ENCODE measurements around the gene SYNE4. TPM values are rescaled to one million over a fixed set of nuclear protein-coding genes. Genes with fewer than 3 reads are reported as not detected.
A peak's percentile ranks its signal among the peaks of the same experiment; 100 is the strongest.

Gene SYNE4
- total and polyA plus RNA-seq, 2 donors: 3.1 to 5.8 TPM

GRCh38 chr19:36028313-36029041, 19.9 kb upstream of the SYNE4 start:
- H3K27me3 ChIP-seq (ENCODE audit: control insufficient read depth in 2 of 2, insufficient read depth in 1 of 2, low read length in 1 of 2): no peaks in the 10 kb centered on the region
- H3K9me3 ChIP-seq (ENCODE audit: control insufficient read depth in 2 of 2, insufficient read depth in 1 of 2, low read length in 1 of 2): no peaks in the 10 kb centered on the region
- WGBS: 95% methylated on average over 10 of the region's 10 CpGs
- no peak overlapping the region for H3K4me3 ChIP-seq (ENCODE audit: low read length in 2 of 2)
- no peak overlapping the region for H3K27ac ChIP-seq (ENCODE audit: low read depth in 1 of 2, low read length in 1 of 2)
- peaks cover 7 to 12% of the 10 kb centered on the region in 2 donors for H3K4me1 ChIP-seq (ENCODE audit: control insufficient read depth in 2 of 2, insufficient read depth in 2 of 2, low read length in 2 of 2)
- DNase-seq (ENCODE audit: low read depth in 6 of 9, low spot score in 9 of 9): no peak
- peaks cover 7 to 30% of the 10 kb centered on the region in 2 donors for H3K36me3 ChIP-seq (ENCODE audit: control insufficient read depth in 2 of 2, insufficient read depth in 2 of 2, low read length in 1 of 2)

GRCh38 chr19:36027696-36028095, 19.1 kb upstream of the SYNE4 start:
- Histone ChIP-seq H3K4me1 (ENCODE audit: control insufficient read depth in 2 of 2, insufficient read depth in 2 of 2, low read length in 2 of 2) (peaks cover 4 to 6% of the 10 kb centered on the region in 2 donors), H3K9me3 (ENCODE audit: control insufficient read depth in 2 of 2, insufficient read depth in 1 of 2, low read length in 1 of 2) (no peaks in the 10 kb centered on the region), H3K27ac (ENCODE audit: low read depth in 1 of 2, low read length in 1 of 2) (no peak overlapping the region), H3K36me3 (ENCODE audit: control insufficient read depth in 2 of 2, insufficient read depth in 2 of 2, low read length in 1 of 2) (peaks cover 10 to 34% of the 10 kb centered on the region in 2 donors), H3K27me3 (ENCODE audit: control insufficient read depth in 2 of 2, insufficient read depth in 1 of 2, low read length in 1 of 2) (no peaks in the 10 kb centered on the region), H3K4me3 (ENCODE audit: low read length in 2 of 2) (no peak overlapping the region)
- no peak for DNase-seq (ENCODE audit: low read depth in 6 of 9, low spot score in 9 of 9)
- 97% methylated on average over 6 of the region's 6 CpGs for WGBS

DNA sequence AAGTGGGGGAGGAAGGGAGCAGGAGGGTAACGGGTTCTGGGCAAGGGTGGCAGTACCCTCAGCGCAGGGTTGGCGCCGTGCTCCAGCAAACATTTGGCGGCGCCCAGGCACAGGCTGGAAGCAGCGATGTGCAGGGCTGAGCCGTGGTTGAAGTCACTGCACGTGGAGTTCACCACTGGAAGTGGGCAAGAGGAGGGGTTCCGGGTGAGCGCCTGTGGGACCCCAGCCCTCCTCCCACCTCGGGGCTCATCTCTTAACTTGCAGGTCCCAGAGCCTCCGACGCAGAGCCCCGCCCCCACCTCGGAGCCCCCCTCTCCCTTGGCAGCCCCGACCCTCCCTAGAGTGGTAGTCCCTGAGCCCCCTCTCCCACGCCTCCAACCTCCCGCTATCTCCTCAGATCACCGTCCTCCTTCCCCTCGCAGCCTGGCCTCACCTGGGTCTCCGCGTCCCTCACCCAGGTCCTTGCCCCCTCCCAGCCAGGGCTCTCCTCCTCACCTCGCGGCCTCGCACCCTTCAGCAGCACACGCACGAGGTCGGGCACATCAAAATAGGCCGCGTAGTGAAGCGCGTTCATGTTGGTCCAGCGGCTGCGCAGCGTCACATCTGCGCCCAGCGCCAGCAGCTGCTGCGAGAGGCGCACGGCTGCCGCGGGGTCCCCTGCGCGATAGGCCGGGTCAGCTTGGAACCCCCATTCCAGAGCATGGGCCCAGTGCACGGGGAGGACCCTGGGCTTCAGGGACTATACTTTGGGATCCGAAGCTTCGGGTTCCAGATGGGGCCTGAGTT, 17.7 kb upstream of the SYNE4 start:
- peaks cover 18 to 41% of the 10 kb centered on the region in 2 donors for H3K36me3 ChIP-seq (ENCODE audit: control insufficient read depth in 2 of 2, insufficient read depth in 2 of 2, low read length in 1 of 2)
- H3K4me1 ChIP-seq (ENCODE audit: control insufficient read depth in 2 of 2, insufficient read depth in 2 of 2, low read length in 2 of 2): no peaks in the 10 kb centered on the region
- H3K9me3 ChIP-seq (ENCODE audit: control insufficient read depth in 2 of 2, insufficient read depth in 1 of 2, low read length in 1 of 2): no peaks in the 10 kb centered on the region
- no peak overlapping the region for H3K4me3 ChIP-seq (ENCODE audit: low read length in 2 of 2)
- H3K27ac ChIP-seq (ENCODE audit: low read depth in 1 of 2, low read length in 1 of 2): no peak overlapping the region
- no peaks in the 10 kb centered on the region for H3K27me3 ChIP-seq (ENCODE audit: control insufficient read depth in 2 of 2, insufficient read depth in 1 of 2, low read length in 1 of 2)
- DNase-seq (ENCODE audit: low read depth in 6 of 9, low spot score in 9 of 9): no peak
- WGBS: 95% methylated on average over 49 of the region's 49 CpGs

DNA sequence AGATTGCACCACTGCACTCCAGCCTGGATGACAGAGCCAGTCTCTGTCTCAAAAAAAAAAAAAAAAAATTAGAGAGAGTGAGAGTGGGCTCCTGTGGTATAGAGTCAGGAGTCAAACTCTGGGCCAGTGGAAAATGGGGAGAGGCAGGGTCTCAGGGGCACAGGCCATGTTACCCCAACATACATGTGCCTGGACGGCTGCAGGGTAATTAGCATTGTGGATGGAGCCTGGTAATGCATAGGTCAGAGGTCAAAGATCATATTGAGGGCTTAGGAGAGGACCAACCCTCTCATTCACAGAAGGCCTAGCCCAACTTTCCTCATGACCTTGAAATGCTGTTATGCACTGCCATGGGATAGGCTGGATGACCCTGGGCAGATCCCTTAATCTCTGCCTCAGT, 16.9 kb upstream of the SYNE4 start:
- H3K27ac ChIP-seq (ENCODE audit: low read depth in 1 of 2, low read length in 1 of 2): no peak overlapping the region
- WGBS: 96% methylated on average over 1 of the region's 1 CpG
- H3K36me3 ChIP-seq (ENCODE audit: control insufficient read depth in 2 of 2, insufficient read depth in 2 of 2, low read length in 1 of 2): peaks cover 18 to 44% of the 10 kb centered on the region in 2 donors

DNA sequence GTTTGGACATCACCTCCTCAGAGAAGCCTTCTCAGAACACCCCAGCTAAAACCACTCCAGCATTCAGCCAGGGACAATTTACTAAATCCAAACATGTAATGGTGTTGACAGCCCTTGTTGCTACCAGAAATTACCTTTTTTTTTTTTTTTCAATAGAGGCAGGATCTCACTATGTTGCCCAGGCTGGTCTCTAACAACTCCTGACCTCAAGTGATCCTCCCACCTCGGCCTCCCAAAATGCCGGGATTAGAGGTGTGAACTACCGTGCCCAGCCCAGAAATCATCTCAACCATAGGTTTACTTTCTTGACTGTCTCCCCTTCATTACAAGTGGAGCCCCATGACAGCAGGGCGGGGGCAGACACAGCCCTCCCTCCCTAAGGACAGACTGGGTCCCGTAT, 14.8 kb upstream of the SYNE4 start:
- H3K36me3 ChIP-seq (ENCODE audit: control insufficient read depth in 2 of 2, insufficient read depth in 2 of 2, low read length in 1 of 2): peaks cover 23 to 47% of the 10 kb centered on the region in 2 donors
- no peak for DNase-seq (ENCODE audit: low read depth in 6 of 9, low spot score in 9 of 9)
- H3K9me3 ChIP-seq (ENCODE audit: control insufficient read depth in 2 of 2, insufficient read depth in 1 of 2, low read length in 1 of 2): no peaks in the 10 kb centered on the region
- H3K4me1 ChIP-seq (ENCODE audit: control insufficient read depth in 2 of 2, insufficient read depth in 2 of 2, low read length in 2 of 2): no peaks in the 10 kb centered on the region
- H3K27ac ChIP-seq (ENCODE audit: low read depth in 1 of 2, low read length in 1 of 2): no peak overlapping the region
- no peak overlapping the region for H3K4me3 ChIP-seq (ENCODE audit: low read length in 2 of 2)
- 98% methylated on average over 5 of the region's 5 CpGs for WGBS
- H3K27me3 ChIP-seq (ENCODE audit: control insufficient read depth in 2 of 2, insufficient read depth in 1 of 2, low read length in 1 of 2): no peaks in the 10 kb centered on the region

More for the DNA sequence above, 16.9 kb upstream of the SYNE4 start:
- H3K4me1 ChIP-seq (ENCODE audit: control insufficient read depth in 2 of 2, insufficient read depth in 2 of 2, low read length in 2 of 2): no peaks in the 10 kb centered on the region
- no peak for DNase-seq (ENCODE audit: low read depth in 6 of 9, low spot score in 9 of 9)
- no peaks in the 10 kb centered on the region for H3K9me3 ChIP-seq (ENCODE audit: control insufficient read depth in 2 of 2, insufficient read depth in 1 of 2, low read length in 1 of 2)
- H3K27me3 ChIP-seq (ENCODE audit: control insufficient read depth in 2 of 2, insufficient read depth in 1 of 2, low read length in 1 of 2): no peaks in the 10 kb centered on the region
- H3K4me3 ChIP-seq (ENCODE audit: low read length in 2 of 2): no peak overlapping the region

GRCh38 chr19:36019061-36019670, 10.6 kb upstream of the SYNE4 start:
- Histone ChIP-seq H3K9me3 (ENCODE audit: control insufficient read depth in 2 of 2, insufficient read depth in 1 of 2, low read length in 1 of 2) (no peaks in the 10 kb centered on the region), H3K4me1 (ENCODE audit: control insufficient read depth in 2 of 2, insufficient read depth in 2 of 2, low read length in 2 of 2) (peaks cover 4 to 9% of the 10 kb centered on the region in 2 donors), H3K36me3 (ENCODE audit: control insufficient read depth in 2 of 2, insufficient read depth in 2 of 2, low read length in 1 of 2) (peaks cover 27% of the 10 kb centered on the region in 2 donors), H3K27me3 (ENCODE audit: control insufficient read depth in 2 of 2, insufficient read depth in 1 of 2, low read length in 1 of 2) (no peaks in the 10 kb centered on the region), H3K4me3 (ENCODE audit: low read length in 2 of 2) (no peak overlapping the region), H3K27ac (ENCODE audit: low read depth in 1 of 2, low read length in 1 of 2) (no peak overlapping the region)
- 98% methylated on average over 22 of the region's 22 CpGs for WGBS
- no peak for DNase-seq (ENCODE audit: low read depth in 6 of 9, low spot score in 9 of 9)

DNA sequence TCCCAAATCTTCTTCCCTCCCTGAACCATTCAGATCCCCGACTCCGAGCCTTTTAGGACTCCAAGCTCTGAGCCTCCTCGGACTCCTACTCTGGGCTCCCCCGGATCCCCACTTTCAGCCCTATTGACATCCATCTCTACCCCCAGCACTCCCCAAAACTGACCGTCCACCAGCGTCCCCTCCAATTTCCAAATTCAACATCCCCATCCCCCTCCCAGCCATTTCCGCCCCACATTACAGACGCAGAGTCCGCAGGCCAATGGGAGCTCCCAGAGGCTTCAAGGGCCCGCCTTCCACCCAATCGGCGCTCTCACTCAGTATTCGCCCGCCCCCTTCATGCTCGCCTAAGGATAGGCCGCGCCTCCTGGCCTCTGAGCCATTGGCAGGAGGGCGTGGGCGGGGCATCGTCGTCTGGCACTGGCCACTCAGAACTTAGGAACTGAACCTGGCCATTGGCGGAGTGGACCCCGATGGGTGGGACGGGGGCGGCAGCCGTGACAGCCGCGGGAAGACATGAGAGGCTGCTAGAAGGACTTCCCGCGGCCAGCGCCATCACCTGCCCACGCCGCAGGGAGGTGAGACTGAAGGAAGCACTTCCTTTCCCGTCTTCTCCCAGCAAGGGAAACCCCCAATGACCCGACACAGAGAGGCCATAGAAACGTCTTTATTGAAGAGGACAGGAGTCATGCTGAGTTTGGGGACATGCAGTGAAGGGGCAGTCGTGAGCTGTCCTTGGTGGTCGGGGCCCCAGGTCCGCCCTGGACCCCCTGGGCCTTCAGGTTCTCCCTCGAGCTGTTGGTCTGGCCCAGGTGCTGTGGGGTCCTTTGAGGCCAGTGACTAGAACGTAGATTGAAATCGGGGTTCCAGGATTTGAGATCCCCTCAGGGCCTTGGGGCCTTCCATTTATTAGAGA, 5.7 kb upstream of the SYNE4 start, which contains the start of gene ALKBH6:
Gene ALKBH6 (minus strand): TSS at position 202 of the 913 bp plus-strand sequence. CDS start 816 bp downstream, outside the sequence.
- 3% methylated on average over 42 of the region's 42 CpGs for WGBS

DNA sequence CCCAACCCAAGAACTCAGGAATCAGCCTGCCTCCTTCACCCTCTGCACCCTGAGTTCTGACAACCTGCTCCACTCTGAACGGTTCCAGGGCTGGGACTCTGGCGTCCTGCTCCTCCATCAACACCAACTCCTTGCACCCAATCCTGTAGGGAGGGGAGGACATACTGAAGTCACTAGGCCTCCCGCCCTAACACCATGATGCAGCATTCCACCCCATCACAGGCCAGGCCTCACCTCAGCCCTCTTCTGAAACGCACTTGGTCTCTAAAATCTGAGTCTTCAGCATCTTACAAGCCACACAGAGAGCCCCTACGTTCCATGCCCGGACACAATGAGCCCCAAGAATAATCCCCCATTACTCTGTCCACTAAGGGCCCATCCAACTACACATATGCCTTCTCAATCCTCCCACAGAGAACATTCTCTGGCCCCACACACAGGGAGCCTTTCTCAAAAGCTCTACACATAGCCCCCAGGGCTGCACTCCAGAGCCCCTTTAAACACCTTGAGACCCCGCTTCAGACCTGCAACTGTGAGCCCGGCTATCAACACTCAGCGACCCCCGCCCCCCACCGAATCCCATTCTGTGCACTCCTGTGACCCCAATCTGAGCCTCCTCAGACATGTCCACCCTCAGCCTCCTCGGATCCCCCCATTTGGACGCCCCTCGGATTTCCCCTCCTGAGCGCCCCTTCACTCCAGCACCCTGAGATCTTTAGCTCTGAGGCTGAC, 4.8 kb upstream of the SYNE4 start:
- Histone ChIP-seq H3K27ac (ENCODE audit: low read depth in 1 of 2, low read length in 1 of 2) (peak overlapping the region; percentile 40 to 73), H3K36me3 (ENCODE audit: control insufficient read depth in 2 of 2, insufficient read depth in 2 of 2, low read length in 1 of 2) (peaks cover 10 to 13% of the 10 kb centered on the region in 2 donors), H3K27me3 (ENCODE audit: control insufficient read depth in 2 of 2, insufficient read depth in 1 of 2, low read length in 1 of 2) (peaks cover 0 to 17% of the 10 kb centered on the region in 2 donors), H3K4me3 (ENCODE audit: low read length in 2 of 2) (peak overlapping the region; percentile 54 to 61), H3K9me3 (ENCODE audit: control insufficient read depth in 2 of 2, insufficient read depth in 1 of 2, low read length in 1 of 2) (no peaks in the 10 kb centered on the region), H3K4me1 (ENCODE audit: control insufficient read depth in 2 of 2, insufficient read depth in 2 of 2, low read length in 2 of 2) (peaks cover 20% of the 10 kb centered on the region in 2 donors)
- WGBS: 39% methylated on average over 15 of the region's 15 CpGs
- DNase-seq (ENCODE audit: low read depth in 6 of 9, low spot score in 9 of 9): no peak

More for the DNA sequence above, 5.7 kb upstream of the SYNE4 start, which contains the start of gene ALKBH6:
- peaks cover 15 to 17% of the 10 kb centered on the region in 2 donors for H3K4me1 ChIP-seq (ENCODE audit: control insufficient read depth in 2 of 2, insufficient read depth in 2 of 2, low read length in 2 of 2)
- DNase-seq (ENCODE audit: low read depth in 6 of 9, low spot score in 9 of 9): peak; percentile 89 to 99 (median 96)
- peaks cover 0 to 9% of the 10 kb centered on the region in 2 donors for H3K27me3 ChIP-seq (ENCODE audit: control insufficient read depth in 2 of 2, insufficient read depth in 1 of 2, low read length in 1 of 2)
- H3K4me3 ChIP-seq (ENCODE audit: low read length in 2 of 2): peak within 1 kb of the TSS; percentile 54 to 61
- H3K36me3 ChIP-seq (ENCODE audit: control insufficient read depth in 2 of 2, insufficient read depth in 2 of 2, low read length in 1 of 2): peaks cover 15% of the 10 kb centered on the region in 2 donors
- no peaks in the 10 kb centered on the region for H3K9me3 ChIP-seq (ENCODE audit: control insufficient read depth in 2 of 2, insufficient read depth in 1 of 2, low read length in 1 of 2)
- H3K27ac ChIP-seq (ENCODE audit: low read depth in 1 of 2, low read length in 1 of 2): peak within 1 kb of the TSS; percentile 40 to 73

Measured in thymus (tissue), 11 donors.